Duodenal mucosa (tissue), 2 donors: ENCODE data around the gene CCDC180.

Experiments used
- H3K27ac ChIP-seq: one replicate; pipeline ENCODE4 v1.7.0; 2013; ENCODE audit warnings: low read depth, low read length
- H3K27me3 ChIP-seq, 2 donors: one replicate each; pipeline ENCODE4 v1.7.0; 2013; ENCODE audit warnings: low read length in 2 of 2, control low read depth in 1 of 2; ENCODE audit not compliant: insufficient read depth in 2 of 2, control insufficient read depth in 1 of 2
- H3K36me3 ChIP-seq, 2 donors: one replicate each; pipeline ENCODE4 v1.7.0; 2013; ENCODE audit warnings: low read length in 2 of 2, control low read depth in 1 of 2; ENCODE audit not compliant: insufficient read depth in 2 of 2, control insufficient read depth in 1 of 2
- H3K4me1 ChIP-seq, 2 donors: one replicate each; pipeline ENCODE4 v1.7.0; 2013; ENCODE audit warnings: low read length in 2 of 2, control low read depth in 1 of 2; ENCODE audit not compliant: insufficient read depth in 2 of 2, control insufficient read depth in 1 of 2
- H3K4me3 ChIP-seq, 2 donors: one replicate each; pipeline ENCODE4 v1.7.0; 2013; ENCODE audit warnings: low read length in 2 of 2, low read depth in 1 of 2
- H3K9ac ChIP-seq, 2 donors: one replicate each; pipeline ENCODE4 v1.7.0; 2013; ENCODE audit warnings: low read length in 2 of 2, low read depth in 1 of 2
- H3K9me3 ChIP-seq, 2 donors: one replicate each; pipeline ENCODE4 v1.7.0; 2013; ENCODE audit warnings: low read length in 2 of 2, control low read depth in 1 of 2; ENCODE audit not compliant: control insufficient read depth in 1 of 2

CCDC180 gene

GRCh38 chr9:97354637-97355036 is 47.2 kb downstream of the CCDC180 start:
- Histone ChIP-seq H3K9ac (no peak overlapping the region), H3K36me3 (no peaks in the 10 kb centered on the region), H3K27me3 (no peaks in the 10 kb centered on the region), H3K27ac (no peak overlapping the region), H3K4me1 (no peaks in the 10 kb centered on the region), H3K9me3 (no peaks in the 10 kb centered on the region), H3K4me3 (no peak overlapping the region)

GRCh38 chr9:97357056-97357455 is 49.6 kb downstream of the CCDC180 start:
- no peaks in the 10 kb centered on the region for H3K27me3 ChIP-seq
- no peak overlapping the region for H3K27ac ChIP-seq
- H3K36me3 ChIP-seq: no peaks in the 10 kb centered on the region
- H3K9ac ChIP-seq: no peak overlapping the region
- no peaks in the 10 kb centered on the region for H3K9me3 ChIP-seq
- no peak overlapping the region for H3K4me3 ChIP-seq
- H3K4me1 ChIP-seq: no peaks in the 10 kb centered on the region
